ENCODE measurements around the gene CCDC50.

The CCDC50 gene

DNA sequence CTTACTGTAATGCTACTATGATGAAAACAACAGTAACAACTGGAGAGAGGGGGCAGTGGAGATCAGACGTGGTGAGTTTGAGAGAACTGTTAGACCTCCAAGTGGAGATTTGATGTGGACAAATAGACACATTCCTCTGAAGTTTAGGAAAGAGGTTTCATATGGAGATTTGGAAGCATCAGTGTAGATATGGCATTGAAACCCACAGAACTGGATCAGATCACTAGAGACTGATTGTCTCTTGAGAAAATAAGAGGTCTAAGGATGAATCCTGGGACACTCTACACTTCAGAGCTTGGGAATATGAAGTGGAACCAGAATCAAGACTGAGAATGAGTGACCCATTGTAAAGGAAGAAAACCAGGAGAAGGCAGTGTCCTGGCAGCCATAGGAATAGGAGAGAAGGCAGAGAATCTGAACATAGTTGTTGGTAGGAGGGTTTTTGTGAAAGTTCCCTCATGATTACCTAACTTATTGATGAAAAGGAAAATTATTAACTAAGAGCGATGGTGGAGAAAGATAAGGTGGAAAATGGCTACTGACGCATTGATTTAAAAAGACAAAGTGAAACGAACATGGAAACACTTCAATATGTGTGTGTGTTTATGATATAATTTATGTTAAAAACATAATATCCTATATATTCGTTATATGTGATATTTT lies 102.1 kb downstream of the CCDC50 start:
- TF ChIP-seq ZFX (IDR thresholded peaks at IDR 0.05; ENCODE audit: borderline replicate concordance) = no peak
- TF ChIP-seq, protein P1, sequence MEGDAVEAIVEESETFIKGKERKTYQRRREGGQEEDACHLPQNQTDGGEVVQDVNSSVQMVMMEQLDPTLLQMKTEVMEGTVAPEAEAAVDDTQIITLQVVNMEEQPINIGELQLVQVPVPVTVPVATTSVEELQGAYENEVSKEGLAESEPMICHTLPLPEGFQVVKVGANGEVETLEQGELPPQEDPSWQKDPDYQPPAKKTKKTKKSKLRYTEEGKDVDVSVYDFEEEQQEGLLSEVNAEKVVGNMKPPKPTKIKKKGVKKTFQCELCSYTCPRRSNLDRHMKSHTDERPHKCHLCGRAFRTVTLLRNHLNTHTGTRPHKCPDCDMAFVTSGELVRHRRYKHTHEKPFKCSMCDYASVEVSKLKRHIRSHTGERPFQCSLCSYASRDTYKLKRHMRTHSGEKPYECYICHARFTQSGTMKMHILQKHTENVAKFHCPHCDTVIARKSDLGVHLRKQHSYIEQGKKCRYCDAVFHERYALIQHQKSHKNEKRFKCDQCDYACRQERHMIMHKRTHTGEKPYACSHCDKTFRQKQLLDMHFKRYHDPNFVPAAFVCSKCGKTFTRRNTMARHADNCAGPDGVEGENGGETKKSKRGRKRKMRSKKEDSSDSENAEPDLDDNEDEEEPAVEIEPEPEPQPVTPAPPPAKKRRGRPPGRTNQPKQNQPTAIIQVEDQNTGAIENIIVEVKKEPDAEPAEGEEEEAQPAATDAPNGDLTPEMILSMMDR (IDR thresholded peaks at IDR 0.05) = no peak
- H3K27ac ChIP-seq = no peak overlapping the region

DNA sequence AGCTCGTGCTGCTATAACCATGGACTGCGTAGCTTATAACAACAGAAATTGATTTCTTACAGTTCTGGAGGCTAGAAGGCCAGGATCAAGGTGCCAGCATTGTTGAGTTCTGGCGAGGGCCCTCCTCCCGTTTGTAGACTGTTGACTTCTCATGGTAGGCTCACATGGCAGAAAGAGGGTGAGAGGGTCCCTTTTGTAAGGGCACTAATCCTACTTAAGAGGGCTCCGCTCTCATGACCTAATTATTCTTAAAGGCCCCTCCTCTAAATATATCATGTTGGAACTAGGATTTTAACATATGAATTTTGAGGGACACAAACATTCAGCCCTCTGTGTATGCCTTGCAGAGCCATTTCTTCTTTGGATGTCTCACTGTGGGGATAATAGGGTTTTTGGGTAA lies 103.0 kb downstream of the CCDC50 start:
- TF ChIP-seq, protein P1 (IDR thresholded peaks at IDR 0.05) = no peak
- TF ChIP-seq ZFX (IDR thresholded peaks at IDR 0.05; ENCODE audit: borderline replicate concordance) = no peak
- H3K27ac ChIP-seq = no peak overlapping the region

DNA sequence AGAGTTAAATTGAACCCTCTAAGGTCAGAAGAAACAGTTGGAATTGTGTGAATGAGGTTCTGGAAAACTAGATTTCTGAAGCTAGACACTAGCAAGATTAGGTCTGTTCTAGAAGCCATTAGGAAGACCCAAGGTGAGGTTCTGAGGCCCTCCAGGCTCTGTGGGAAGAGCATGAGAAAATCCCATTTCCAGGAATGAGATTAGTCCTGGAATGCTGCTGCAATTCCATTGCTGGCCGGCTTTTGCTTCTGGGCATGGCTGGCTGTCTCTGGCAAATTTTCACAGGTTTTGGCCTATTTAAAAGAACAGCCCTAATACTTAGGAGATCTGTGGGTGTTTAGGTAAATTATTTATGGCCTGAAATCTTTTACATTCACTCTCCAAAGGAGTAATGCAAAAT lies 104.8 kb downstream of the CCDC50 start:
- TF ChIP-seq, protein P1 (IDR thresholded peaks at IDR 0.05) = no peak
- no peak for TF ChIP-seq ZFX (IDR thresholded peaks at IDR 0.05; ENCODE audit: borderline replicate concordance)
- no peak overlapping the region for H3K27ac ChIP-seq

DNA sequence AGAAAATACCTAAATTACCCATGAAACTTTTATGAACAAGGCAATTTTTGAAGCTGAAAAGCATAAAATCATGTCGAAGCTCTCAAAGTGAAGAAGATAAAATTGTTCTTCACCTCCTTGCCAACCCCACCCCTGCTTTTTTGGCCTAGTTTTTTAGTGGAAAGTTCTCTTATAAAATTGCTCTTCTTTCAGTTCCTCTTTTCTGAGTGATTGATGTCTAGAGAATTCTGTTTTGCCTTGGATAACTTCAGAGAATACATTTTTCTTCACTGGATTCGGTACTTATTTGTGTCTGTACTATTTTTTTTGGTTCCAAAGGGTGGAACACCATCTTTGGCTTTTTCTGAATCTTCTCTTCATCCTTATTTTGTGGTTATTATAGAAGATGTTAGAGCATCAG lies 106.8 kb downstream of the CCDC50 start:
- no peak overlapping the region for H3K27ac ChIP-seq
- no peak for TF ChIP-seq ZFX (IDR thresholded peaks at IDR 0.05; ENCODE audit: borderline replicate concordance)
- TF ChIP-seq, protein P1 (IDR thresholded peaks at IDR 0.05) = no peak

DNA sequence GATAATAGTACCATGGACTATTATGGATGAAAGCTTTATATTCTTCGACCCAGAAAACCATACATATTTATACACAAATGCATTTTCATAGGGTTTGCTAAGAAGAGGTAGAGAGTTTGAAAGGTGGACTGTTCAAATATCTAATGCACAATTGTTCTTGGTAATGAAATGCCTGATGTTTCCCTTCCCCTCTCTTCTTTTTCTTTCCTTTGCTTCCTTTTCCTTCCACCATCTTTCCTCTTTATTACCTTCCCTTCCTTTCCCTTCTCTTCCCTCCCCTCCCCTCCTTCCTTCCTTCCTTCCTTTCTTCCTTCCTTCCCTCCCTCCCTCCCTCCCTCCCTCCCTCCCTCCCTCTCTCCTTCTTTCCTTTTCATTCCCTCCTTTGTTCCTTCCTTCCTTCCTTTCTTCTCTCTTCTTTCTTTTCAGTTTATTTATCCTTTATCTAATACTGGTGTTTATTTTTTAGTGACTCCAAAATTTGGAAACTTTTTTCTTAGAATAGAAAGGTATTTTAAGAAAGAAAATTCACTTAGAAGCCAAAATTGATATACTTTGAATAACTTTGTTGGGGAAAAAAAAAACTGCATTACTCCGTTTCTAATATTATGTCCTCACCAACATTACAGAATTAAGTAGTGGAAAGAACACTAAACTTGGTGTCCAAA lies 109.1 kb downstream of the CCDC50 start:
- TF ChIP-seq, protein P1 (IDR thresholded peaks at IDR 0.05) = no peak
- TF ChIP-seq ZFX (IDR thresholded peaks at IDR 0.05; ENCODE audit: borderline replicate concordance) = no peak
- no peak overlapping the region for H3K27ac ChIP-seq

DNA sequence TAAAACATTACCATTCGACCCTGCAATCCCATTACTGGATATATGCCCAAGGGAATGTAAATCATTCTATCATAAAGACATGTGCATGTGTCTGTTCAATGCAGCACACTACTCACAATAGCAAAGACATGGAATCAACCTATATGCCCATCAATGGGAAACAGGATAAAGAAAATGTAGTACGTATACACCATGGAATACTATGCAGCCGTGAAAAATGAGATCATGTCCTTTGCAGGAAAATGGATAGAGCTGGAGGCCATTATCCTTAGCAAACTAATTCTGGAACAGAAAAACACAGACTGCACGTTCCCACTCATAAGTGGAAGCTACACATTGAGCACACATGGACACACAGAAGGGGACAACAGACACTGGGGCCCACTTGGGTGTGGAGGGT lies 111.3 kb downstream of the CCDC50 start:
- H3K27ac ChIP-seq = no peak overlapping the region
- TF ChIP-seq ZFX (IDR thresholded peaks at IDR 0.05; ENCODE audit: borderline replicate concordance) = no peak
- TF ChIP-seq, protein P1 (IDR thresholded peaks at IDR 0.05) = no peak

DNA sequence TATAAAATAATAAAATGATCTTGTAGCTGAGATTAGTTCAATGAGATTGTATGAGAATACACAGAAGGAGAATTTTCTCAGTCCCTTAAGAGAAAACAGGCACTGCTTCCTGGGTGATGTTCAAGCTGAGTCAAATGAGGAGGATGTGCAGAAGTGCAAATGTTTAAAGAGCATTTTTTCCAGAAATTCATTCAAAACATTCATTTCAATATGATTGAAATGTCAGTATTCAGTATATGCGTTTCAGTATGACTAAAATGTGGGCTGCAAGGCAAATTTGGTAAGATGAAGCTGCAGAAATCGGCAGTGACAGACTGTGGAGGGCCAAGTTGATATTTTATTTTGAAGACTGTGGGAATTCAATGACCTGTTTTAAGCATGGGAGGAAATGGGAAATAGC lies 112.5 kb downstream of the CCDC50 start:
- no peak for TF ChIP-seq ZFX (IDR thresholded peaks at IDR 0.05; ENCODE audit: borderline replicate concordance)
- TF ChIP-seq, protein P1 (IDR thresholded peaks at IDR 0.05) = no peak
- H3K27ac ChIP-seq = no peak overlapping the region
